Epithelial cell of proximal tubule (primary cell): ENCODE results near the gene TRAM2. TPM values are rescaled to one million over a fixed set of nuclear protein-coding genes. Genes with fewer than 3 reads are reported as not detected.

Experiments
- DNase-seq: peaks from one replicate; pipeline ENCODE4 v3.0.0-alpha.2; 2011; ENCODE audit warnings: low read depth
- H3K4me3 ChIP-seq: 2 replicates; pipeline ENCODE4 v1.5.1; 2011; ENCODE audit warnings: low read depth, mild to moderate bottlenecking, low read length
- CTCF ChIP-seq: conservative IDR thresholded peaks from 2 replicates; pipeline ENCODE4 v1.5.1; 2012; ENCODE audit warnings: low read depth, mild to moderate bottlenecking, low read length
- total RNA-seq: library from RNA; depleted of rRNA; stranded (reverse); fragments of >200 nt; gene quantifications from 2 replicates; pipeline ENCODE4 v1.2.3, GENCODE V29; 2015

The TRAM2 gene
- total RNA-seq, 1 donor from 2014 or later: 16.3 TPM

GRCh38 chr6:52509281-52510212, 67.3 kb downstream of the TRAM2 start:
- DNase-seq: no peak
- no peak overlapping the region for H3K4me3 ChIP-seq
- no peak for TF ChIP-seq CTCF

GRCh38 chr6:52508261-52508739, 68.6 kb downstream of the TRAM2 start:
- H3K4me3 ChIP-seq: no peak overlapping the region
- no peak for DNase-seq
- no peak for TF ChIP-seq CTCF

GRCh38 chr6:52507557-52508260, 69.2 kb downstream of the TRAM2 start:
- no peak for TF ChIP-seq CTCF
- no peak overlapping the region for H3K4me3 ChIP-seq
- no peak for DNase-seq

GRCh38 chr6:52506476-52506875, 70.4 kb downstream of the TRAM2 start:
- H3K4me3 ChIP-seq: no peak overlapping the region
- TF ChIP-seq CTCF: no peak
- no peak for DNase-seq

GRCh38 chr6:52505726-52506409, 71.0 kb downstream of the TRAM2 start:
- H3K4me3 ChIP-seq: no peak overlapping the region
- no peak for DNase-seq
- peak; percentile 14 for TF ChIP-seq CTCF

- no peak for DNase-seq
- no peak for TF ChIP-seq CTCF
- H3K4me3 ChIP-seq: no peak overlapping the region
These were observed 72.1 kb downstream of the TRAM2 start for GRCh38 chr6:52504782-52505136.
